Measurements from ENCODE around the gene ZFAND4.
"Not testable (repeated sequence)": the region's sequence is repeated elsewhere in the genome, so short reads cannot be mapped to it uniquely, and the experiment has no call there.

DNA sequence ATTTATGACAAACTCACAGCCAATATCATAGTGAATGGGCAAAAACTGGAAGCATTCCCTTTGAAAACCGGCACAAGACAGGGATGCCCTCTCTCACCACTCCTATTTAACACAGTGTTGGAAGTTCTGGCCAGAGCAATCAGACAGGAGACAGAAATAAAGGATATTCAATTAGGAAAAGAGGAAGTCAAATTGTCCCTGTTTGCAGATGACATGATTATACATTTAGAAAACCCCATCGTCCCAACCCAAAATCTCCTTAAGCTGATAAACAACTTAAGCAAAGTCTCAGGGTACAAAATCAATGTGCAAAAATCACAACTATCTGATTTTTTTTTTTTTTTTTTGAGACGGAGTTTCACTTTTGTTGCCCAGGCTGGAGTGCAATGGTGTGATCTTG, 2.7 kb downstream of the ZFAND4 start:
- TF ChIP-seq, protein P1, sequence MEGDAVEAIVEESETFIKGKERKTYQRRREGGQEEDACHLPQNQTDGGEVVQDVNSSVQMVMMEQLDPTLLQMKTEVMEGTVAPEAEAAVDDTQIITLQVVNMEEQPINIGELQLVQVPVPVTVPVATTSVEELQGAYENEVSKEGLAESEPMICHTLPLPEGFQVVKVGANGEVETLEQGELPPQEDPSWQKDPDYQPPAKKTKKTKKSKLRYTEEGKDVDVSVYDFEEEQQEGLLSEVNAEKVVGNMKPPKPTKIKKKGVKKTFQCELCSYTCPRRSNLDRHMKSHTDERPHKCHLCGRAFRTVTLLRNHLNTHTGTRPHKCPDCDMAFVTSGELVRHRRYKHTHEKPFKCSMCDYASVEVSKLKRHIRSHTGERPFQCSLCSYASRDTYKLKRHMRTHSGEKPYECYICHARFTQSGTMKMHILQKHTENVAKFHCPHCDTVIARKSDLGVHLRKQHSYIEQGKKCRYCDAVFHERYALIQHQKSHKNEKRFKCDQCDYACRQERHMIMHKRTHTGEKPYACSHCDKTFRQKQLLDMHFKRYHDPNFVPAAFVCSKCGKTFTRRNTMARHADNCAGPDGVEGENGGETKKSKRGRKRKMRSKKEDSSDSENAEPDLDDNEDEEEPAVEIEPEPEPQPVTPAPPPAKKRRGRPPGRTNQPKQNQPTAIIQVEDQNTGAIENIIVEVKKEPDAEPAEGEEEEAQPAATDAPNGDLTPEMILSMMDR (IDR thresholded peaks at IDR 0.05), result not testable (repeated sequence)
- not testable (repeated sequence) for TF ChIP-seq POLR2AphosphoS5, POLR2A (IDR thresholded peaks at IDR 0.05)
